Measurements from ENCODE around the gene AUTS2.

DNA sequence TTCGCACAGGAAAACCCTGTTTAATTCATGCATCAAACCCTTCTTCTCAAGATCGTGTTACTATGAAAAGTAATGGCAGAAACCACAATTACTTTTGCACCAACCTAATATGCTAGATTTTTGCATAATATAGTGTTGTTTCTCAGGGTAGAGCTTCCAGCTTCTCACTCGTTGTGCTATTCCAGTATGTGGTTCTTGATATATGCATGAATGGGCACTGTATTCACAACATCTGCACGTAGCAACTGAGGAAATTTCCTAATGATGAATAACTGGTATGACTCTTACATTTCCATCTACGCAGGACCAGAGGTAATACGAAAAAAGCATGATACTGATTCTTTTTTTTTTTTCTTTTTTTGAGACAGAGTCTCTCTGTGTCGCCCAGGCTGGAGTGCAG, 1207.1 kb downstream of the AUTS2 start:
- TF ChIP-seq, protein P1, sequence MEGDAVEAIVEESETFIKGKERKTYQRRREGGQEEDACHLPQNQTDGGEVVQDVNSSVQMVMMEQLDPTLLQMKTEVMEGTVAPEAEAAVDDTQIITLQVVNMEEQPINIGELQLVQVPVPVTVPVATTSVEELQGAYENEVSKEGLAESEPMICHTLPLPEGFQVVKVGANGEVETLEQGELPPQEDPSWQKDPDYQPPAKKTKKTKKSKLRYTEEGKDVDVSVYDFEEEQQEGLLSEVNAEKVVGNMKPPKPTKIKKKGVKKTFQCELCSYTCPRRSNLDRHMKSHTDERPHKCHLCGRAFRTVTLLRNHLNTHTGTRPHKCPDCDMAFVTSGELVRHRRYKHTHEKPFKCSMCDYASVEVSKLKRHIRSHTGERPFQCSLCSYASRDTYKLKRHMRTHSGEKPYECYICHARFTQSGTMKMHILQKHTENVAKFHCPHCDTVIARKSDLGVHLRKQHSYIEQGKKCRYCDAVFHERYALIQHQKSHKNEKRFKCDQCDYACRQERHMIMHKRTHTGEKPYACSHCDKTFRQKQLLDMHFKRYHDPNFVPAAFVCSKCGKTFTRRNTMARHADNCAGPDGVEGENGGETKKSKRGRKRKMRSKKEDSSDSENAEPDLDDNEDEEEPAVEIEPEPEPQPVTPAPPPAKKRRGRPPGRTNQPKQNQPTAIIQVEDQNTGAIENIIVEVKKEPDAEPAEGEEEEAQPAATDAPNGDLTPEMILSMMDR (IDR thresholded peaks at IDR 0.05; ENCODE audit: insufficient read depth, low read length): no peak
- no peak for TF ChIP-seq POLR2AphosphoS5 (IDR thresholded peaks at IDR 0.05; ENCODE audit: low read depth)
- TF ChIP-seq, protein P2, sequence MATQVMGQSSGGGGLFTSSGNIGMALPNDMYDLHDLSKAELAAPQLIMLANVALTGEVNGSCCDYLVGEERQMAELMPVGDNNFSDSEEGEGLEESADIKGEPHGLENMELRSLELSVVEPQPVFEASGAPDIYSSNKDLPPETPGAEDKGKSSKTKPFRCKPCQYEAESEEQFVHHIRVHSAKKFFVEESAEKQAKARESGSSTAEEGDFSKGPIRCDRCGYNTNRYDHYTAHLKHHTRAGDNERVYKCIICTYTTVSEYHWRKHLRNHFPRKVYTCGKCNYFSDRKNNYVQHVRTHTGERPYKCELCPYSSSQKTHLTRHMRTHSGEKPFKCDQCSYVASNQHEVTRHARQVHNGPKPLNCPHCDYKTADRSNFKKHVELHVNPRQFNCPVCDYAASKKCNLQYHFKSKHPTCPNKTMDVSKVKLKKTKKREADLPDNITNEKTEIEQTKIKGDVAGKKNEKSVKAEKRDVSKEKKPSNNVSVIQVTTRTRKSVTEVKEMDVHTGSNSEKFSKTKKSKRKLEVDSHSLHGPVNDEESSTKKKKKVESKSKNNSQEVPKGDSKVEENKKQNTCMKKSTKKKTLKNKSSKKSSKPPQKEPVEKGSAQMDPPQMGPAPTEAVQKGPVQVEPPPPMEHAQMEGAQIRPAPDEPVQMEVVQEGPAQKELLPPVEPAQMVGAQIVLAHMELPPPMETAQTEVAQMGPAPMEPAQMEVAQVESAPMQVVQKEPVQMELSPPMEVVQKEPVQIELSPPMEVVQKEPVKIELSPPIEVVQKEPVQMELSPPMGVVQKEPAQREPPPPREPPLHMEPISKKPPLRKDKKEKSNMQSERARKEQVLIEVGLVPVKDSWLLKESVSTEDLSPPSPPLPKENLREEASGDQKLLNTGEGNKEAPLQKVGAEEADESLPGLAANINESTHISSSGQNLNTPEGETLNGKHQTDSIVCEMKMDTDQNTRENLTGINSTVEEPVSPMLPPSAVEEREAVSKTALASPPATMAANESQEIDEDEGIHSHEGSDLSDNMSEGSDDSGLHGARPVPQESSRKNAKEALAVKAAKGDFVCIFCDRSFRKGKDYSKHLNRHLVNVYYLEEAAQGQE (IDR thresholded peaks at IDR 0.05; ENCODE audit: insufficient replicate concordance, low read depth): no peak

Data from HL-60 (cell line).